T47D (cell line): ENCODE results near the gene TOP2B.

Experiments
- DNase-seq, 2 experiments: peaks; one replicate each; pipeline versions ENCODE4 v3.0.0 to v3.0.0-alpha.2; 2011 to 2012; ENCODE audit warnings: low read depth in 1 of 2, low spot score in 1 of 2
- JUND ChIP-seq: IDR thresholded peaks from 2 replicates; pipeline ENCODE4 v1.6.1; 2012; ENCODE audit warnings: low read depth
- in situ Hi-C: cut with HindIII; loops from 2 replicates; pipeline ENCODE4 v1.10.0; 2016; ENCODE audit warnings: low sequenced_read_pairs, low pct_unique_long_range_greater_than_20kb

Gene TOP2B

DNA sequence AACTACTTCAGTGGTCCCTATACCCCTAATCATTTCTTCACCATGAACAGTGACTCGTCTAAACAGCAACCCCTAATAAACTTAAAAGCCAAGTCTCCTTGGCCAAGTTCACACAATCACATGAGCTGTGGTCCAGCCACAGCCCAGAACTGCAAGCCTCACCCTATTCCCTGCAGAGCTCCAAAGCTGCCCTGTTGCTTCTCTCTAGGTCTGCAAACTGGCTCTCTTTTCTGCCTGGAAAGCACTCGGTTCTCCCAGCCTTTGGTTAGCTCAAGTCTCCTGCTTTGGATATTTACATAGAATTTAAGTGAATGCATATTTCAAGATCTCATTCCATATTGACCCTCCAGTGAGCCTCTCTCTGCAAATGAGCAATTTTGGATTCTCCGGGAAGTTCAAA is 107.0 kb downstream of the TOP2B start:
- DNase-seq: no peak
- no peak for TF ChIP-seq JUND
- in situ Hi-C loops: no loop called here

DNA sequence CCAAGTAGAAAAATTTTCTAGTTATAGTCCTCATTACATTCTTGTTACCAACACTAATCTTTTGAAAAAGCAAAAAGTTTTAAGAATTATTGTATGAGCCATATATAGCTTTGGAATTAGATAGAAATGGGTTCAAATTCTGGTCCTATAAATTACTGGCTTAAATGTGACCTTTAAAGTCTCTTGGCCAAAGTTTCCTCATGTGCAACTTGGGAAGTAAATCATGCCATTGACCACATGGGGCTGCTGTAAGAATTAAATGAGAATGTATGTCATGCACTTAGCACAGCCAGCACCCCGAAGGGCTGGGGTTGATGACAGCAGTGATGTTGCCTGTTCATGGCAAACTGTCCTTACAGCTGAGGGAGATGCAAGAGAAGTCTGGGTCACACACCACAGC is 108.3 kb downstream of the TOP2B start:
- peak in 1 of 2 experiments; percentile 19 for DNase-seq
- in situ Hi-C loops: no loop called here
- TF ChIP-seq JUND: no peak

DNA sequence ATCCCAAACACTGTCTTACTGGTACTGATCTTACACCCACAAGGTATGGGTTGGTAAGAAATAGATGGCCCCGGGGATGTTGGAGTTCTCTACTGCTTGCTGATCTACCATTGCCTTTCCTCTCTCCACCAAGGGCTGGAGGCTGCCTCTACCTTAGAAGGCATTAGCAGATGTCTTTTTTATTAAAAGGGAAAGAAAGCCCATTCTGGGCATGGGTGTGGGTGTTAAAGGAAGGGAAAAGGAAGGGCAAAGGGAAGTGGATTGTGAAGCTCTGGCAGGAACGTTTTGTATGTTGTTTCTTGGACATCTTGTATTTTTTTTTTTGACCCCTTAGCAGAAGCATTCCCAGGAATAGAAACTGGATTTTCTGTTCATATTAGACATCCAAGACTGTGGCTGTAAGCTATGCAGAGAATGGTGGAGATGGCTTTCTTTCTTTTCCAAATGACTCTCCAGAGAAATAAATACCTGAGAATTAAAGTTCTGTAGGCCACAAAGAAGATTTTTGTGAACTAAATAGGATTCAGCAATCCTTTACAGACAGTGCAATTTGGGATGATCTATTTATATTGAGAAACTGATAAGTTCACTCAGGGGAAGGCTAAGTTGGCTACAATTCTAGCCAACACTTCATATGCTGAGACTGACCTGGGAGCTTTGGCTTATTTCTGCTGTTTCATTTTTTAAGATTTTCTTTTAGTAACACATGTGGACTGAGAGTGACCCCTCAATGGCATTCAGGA is 108.8 kb downstream of the TOP2B start:
- in situ Hi-C loops: no loop called here
- no peak for TF ChIP-seq JUND
- DNase-seq: no peak

DNA sequence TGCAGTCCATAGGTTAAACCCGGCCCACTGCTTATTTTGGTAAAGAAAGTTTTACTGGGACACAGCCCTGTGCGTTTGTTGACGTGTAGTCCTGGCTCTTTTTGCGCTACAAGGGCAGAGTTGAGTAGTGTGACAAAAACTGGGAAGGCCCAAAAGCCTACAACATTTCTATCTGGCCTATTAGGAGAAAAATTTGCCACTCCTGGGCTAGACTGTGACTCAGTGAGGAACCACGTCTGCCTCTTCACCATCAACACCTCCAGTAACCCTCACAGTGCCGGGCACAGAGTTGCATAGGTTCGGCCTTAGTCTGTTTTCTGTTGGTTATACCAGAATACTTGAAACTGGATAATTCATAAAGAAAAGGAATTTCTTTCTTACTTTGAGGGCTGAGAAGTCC is 110.3 kb downstream of the TOP2B start:
- in situ Hi-C loops: no loop called here
- no peak for DNase-seq
- TF ChIP-seq JUND: no peak

DNA sequence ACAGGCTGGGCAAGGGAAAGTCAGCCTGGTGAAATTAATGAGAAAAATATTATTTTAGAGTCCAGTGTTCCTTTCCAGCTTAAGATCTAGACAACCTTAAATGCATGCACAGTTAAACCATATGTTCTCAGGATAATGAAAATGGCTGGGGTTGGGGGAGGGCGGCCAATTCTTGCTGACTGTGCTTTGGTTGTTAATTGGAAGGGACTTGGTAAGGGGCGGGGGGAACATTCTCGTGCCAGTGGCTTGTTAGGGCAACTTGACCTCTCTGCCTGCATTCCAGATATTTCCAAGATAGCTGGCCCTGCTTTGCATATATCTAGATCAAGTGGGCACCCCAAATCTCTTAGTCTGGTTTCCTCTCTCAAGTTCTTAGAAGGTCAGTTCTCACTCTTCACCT is 112.5 kb downstream of the TOP2B start:
- peak in 1 of 2 experiments; percentile 19 for DNase-seq
- in situ Hi-C loops: no loop called here
- no peak for TF ChIP-seq JUND

DNA sequence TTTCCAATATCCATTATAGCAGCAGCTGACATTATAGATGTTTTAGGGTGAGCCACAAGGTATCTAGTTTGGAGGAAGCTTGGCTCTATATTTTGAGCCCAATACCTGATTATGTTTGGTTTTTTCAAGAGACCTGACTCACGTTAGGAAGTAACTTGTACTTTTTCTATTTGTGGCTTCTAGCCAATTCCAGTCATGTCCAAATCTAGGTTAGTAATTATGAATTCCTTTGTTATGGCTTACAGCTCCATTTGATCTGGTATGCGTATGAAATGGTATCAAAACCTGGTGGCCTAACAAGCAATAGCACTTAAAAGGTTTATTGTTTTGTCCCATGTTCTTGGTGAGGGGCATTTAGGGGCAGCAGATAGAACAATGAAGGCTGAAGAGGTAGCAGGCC is 115.9 kb downstream of the TOP2B start:
- no peak for DNase-seq
- TF ChIP-seq JUND: no peak
- in situ Hi-C loops: no loop called here

DNA sequence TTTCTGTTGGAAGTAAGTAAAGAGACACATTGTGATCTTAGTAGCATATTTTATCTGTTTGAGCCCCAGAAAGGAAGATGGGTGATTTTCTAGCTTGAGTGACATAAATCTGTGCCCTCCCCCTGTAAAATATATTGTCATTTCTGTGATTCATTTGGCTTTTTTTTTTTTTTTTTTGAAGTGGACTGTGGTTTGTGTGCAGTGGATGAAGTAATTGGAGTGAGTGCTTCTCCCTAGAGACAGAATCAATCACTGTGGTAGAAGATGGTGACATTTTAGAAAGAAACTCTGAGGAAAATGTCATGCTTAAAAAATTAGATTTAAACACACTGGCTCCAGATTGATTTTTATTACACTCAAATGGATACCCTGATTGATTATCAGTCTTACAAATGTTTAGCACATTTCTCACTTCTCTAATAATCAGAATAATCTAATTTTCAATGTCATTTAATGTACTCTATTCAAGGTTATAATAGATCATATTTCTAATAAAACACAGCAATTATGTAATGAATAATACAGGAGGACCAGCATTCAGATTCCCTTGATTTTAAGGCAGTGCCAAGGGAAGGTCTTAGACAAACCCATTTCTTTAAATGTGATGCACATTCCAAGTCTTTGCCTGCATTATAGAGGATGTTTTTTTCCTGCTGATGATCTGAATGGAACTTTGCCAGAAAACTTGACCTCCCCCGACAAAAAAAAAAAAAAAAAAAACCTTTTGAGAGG is 116.6 kb downstream of the TOP2B start:
- no peak for DNase-seq
- no peak for TF ChIP-seq JUND
- in situ Hi-C loops: no loop called here
